ENCODE results near the gene HCN2. TPM values are rescaled to one million over a fixed set of nuclear protein-coding genes. Genes with fewer than 3 reads are reported as not detected.

HCN2 gene
- total RNA-seq, 1 experiment from 2014 or later: 1.5 TPM

DNA sequence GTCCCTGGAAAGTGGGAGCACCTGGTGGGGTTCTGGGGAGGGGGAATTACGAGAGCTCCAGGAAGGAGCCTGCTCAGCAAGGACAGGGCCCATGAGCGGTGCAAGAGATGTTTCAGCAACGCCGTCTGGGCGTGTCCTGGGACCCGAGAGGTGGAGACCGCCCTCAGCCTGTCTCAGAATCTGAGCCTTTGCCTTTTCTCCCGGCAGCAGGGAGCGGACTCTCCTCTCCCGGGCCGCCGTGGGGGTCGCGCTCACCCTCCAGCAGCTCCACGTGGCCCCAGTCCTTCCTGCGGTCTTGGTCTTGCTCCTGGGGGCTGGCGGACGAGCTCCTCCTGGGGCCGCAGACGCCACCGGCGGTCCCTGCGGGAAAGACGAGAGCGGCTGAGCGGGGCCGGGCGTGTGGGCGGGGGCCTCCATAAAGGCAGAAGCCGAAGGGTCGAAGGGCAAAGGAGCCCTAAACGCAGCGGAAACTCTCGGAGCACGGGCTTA is 42.9 kb downstream of the HCN2 start:
- TF ChIP-seq, protein P1, sequence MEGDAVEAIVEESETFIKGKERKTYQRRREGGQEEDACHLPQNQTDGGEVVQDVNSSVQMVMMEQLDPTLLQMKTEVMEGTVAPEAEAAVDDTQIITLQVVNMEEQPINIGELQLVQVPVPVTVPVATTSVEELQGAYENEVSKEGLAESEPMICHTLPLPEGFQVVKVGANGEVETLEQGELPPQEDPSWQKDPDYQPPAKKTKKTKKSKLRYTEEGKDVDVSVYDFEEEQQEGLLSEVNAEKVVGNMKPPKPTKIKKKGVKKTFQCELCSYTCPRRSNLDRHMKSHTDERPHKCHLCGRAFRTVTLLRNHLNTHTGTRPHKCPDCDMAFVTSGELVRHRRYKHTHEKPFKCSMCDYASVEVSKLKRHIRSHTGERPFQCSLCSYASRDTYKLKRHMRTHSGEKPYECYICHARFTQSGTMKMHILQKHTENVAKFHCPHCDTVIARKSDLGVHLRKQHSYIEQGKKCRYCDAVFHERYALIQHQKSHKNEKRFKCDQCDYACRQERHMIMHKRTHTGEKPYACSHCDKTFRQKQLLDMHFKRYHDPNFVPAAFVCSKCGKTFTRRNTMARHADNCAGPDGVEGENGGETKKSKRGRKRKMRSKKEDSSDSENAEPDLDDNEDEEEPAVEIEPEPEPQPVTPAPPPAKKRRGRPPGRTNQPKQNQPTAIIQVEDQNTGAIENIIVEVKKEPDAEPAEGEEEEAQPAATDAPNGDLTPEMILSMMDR (conservative IDR thresholded peaks at IDR 0.05): no peak
- TF ChIP-seq EZH2 (IDR thresholded peaks at IDR 0.05; ENCODE audit: low read depth): no peak
- Histone ChIP-seq H3K9me2 (ENCODE audit: insufficient read depth) (no peaks in the 10 kb centered on the region), H3K4me2 (peak overlapping the region; percentile 97), H3K9me3 (ENCODE audit: insufficient read depth, low read depth) (no peaks in the 10 kb centered on the region), H3K4me1 (replicated peaks; ENCODE audit: insufficient read depth) (peaks cover 8% of the 10 kb centered on the region), H3K27ac (no peak overlapping the region), H3F3A (ENCODE audit: insufficient read depth, low read depth) (0 out of 2 replicates have a peak, but pooled peaks cover 8% of the 10 kb centered on the region), H2AFZ (peak overlapping the region; percentile 97), H3K79me2 (ENCODE audit: low read depth) (peaks cover 34% of the 10 kb centered on the region), H4K20me1 (ENCODE audit: insufficient read depth) (peaks cover 11% of the 10 kb centered on the region), H3K4me3 (peak overlapping the region; percentile 87), H3K27me3 (ENCODE audit: insufficient read depth, low read depth) (no peaks in the 10 kb centered on the region), H3K36me3 (ENCODE audit: low read depth) (0 out of 2 replicates have a peak, but pooled peaks cover 7% of the 10 kb centered on the region)
- DNase-seq: peak in 1 of 2 experiments; percentile 50
- BruUV-seq (replicated peaks): no TSS peak
- ChIA-PET CTCF (no interaction called here), POLR2A (ENCODE audit: unreplicated experiment) (interaction anchor here (0.6 kb wide), 1 partner anchor 79 kb away, joined by 6 read pairs; no protein-coding TSS in a partner anchor)
- intact Hi-C loops (cut with micrococcal nuclease; ENCODE audit: unreplicated experiment): no loop called here

DNA sequence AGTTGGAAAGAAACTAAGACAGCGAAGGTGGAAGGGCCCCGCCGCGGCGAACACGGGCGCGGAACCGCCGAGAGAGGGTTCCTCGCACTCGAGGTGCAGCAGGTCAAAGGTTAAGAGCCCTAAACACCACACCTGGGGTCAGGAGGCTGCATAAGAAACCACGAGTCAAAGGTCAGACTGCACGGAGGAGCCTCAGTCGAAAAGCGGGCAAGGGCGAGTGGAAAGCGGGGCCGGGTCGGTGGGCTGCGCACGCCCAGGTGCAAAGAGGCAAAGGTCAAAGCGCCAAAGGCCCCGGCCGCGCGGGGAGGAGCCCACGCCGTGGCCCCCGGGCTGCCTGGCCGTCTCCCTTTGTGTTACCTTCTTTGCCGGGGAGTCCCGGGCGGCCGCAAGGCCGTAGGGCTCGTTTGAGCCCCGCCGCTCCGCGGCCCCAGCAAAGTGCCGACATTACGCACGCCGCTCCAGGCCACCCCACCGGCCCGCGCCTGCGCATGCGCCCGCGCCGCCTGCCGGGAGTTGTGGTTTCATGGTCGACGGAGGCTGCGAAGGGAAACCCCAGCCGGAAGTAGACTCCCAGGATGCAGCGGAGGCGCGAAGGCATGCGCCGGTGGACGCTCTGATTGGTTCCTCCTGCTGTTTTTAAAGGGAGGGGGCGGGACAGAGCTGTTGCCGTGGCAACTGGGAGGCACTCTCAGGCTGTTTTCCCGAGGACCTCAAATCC is 43.5 kb downstream of the HCN2 start, which contains the start of gene POLRMT:
Gene POLRMT, minus strand, starts transcription at position 470 of the 718 bp plus-strand sequence. Its CDS starts 25 bp downstream, at position 445.
- H2AFZ ChIP-seq: peak within 1 kb of the TSS; percentile 98
- TF ChIP-seq, protein P1 (conservative IDR thresholded peaks at IDR 0.05): no peak
- no peak for TF ChIP-seq EZH2 (IDR thresholded peaks at IDR 0.05; ENCODE audit: low read depth)
- no peak within 1 kb of the TSS for H3K27ac ChIP-seq
- peaks cover 11% of the 10 kb centered on the region for H4K20me1 ChIP-seq (ENCODE audit: insufficient read depth)
- peak within 1 kb of the TSS; percentile 87 for H3K4me3 ChIP-seq
- H3K79me2 ChIP-seq (ENCODE audit: low read depth): peaks cover 34% of the 10 kb centered on the region
- intact Hi-C loops (cut with micrococcal nuclease; ENCODE audit: unreplicated experiment): no loop called here
- no peaks in the 10 kb centered on the region for H3K9me2 ChIP-seq (ENCODE audit: insufficient read depth)
- DNase-seq: peak; percentile 91 to 95
- no TSS peak for BruUV-seq (replicated peaks)
- ChIA-PET CTCF (interaction anchor here (1.2 kb wide), 1 partner anchor 127 kb away, joined by 6 read pairs; no protein-coding TSS in a partner anchor), POLR2A (ENCODE audit: unreplicated experiment) (no interaction called here)
- H3K4me2 ChIP-seq: peak within 1 kb of the TSS; percentile 97
- peaks cover 8% of the 10 kb centered on the region; the same call in 1 of the 2 replicates for H3F3A ChIP-seq (ENCODE audit: insufficient read depth, low read depth)
- peaks cover 8% of the 10 kb centered on the region for H3K4me1 ChIP-seq (replicated peaks; ENCODE audit: insufficient read depth)
- no peaks in the 10 kb centered on the region for H3K9me3 ChIP-seq (ENCODE audit: insufficient read depth, low read depth)
- 0 out of 2 replicates have a peak, but pooled peaks cover 7% of the 10 kb centered on the region for H3K36me3 ChIP-seq (ENCODE audit: low read depth)
- no peaks in the 10 kb centered on the region for H3K27me3 ChIP-seq (ENCODE audit: insufficient read depth, low read depth)

DNA sequence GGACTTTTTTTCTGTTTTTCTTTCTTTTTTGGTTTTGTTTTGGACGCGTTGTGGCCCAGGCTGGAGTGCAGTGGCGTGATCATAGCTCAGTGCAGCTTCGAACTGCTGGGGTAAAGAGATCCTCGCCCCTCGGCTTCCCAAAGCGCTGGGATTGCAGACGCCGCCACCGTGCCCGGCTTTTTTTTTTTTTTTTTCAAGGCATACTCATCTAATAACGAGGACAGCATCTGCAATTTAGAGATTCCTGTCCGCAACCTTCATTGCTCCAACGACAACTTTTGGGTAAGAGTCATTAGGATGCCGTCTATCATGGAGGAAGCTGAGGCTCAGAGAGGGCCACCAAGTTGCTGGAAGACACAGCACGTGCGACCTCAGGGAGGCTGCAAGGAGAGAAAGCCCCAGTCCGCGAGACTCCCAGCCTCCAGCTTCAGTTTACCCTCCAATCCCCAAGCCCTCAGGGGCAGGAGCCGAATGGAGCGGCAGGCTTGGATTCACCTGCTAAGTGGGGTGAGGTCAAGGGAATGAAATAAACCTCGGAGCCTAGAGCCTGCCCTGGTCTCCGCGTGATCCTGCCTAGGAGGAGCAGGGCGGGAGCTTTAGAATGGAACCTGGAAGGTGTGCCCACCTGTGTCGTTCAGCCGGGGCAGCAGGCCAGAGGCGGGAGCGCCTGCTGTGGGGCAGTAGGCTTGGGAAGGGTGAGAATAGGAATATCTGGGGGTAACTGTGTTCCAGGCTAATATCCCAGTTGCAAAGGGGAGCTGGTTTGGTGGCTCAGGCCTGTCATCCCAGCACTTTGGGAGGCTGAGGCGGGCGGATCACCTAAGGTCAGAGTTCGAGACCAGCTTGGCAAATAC is 44.3 kb downstream of the HCN2 start:
- BruUV-seq (replicated peaks): TSS peak; percentile 24
- Histone ChIP-seq H4K20me1 (ENCODE audit: insufficient read depth) (peaks cover 8% of the 10 kb centered on the region), H3K79me2 (ENCODE audit: low read depth) (peaks cover 34% of the 10 kb centered on the region), H2AFZ (peak overlapping the region; percentile 98), H3K36me3 (ENCODE audit: low read depth) (no peaks in the 10 kb centered on the region), H3K4me1 (replicated peaks; ENCODE audit: insufficient read depth) (peaks cover 14% of the 10 kb centered on the region), H3K4me2 (peak overlapping the region; percentile 97), H3F3A (ENCODE audit: insufficient read depth, low read depth) (peaks cover 8% of the 10 kb centered on the region; the same call in 1 of the 2 replicates), H3K4me3 (peak overlapping the region; percentile 87), H3K9me3 (ENCODE audit: insufficient read depth, low read depth) (no peaks in the 10 kb centered on the region), H3K9me2 (ENCODE audit: insufficient read depth) (no peaks in the 10 kb centered on the region), H3K27me3 (ENCODE audit: insufficient read depth, low read depth) (no peaks in the 10 kb centered on the region), H3K27ac (no peak overlapping the region)
- no peak for TF ChIP-seq EZH2 (IDR thresholded peaks at IDR 0.05; ENCODE audit: low read depth)
- TF ChIP-seq, protein P1 (conservative IDR thresholded peaks at IDR 0.05): no peak
- peak in 1 of 2 experiments; percentile 16 for DNase-seq
- POLR2A ChIA-PET (ENCODE audit: unreplicated experiment): no interaction called here
- intact Hi-C loops (cut with micrococcal nuclease; ENCODE audit: unreplicated experiment): no loop called here
- CTCF ChIA-PET: interaction anchor here (1.2 kb wide), 1 partner anchor 128 kb away, joined by 6 read pairs; no protein-coding TSS in a partner anchor

Measured in PC-9 (cell line).